Transverse colon (tissue), 4 donors: ENCODE data around the gene KIAA0232. TPM values are rescaled to one million over a fixed set of nuclear protein-coding genes. Genes with fewer than 3 reads are reported as not detected.
A peak's percentile ranks its signal among the peaks of the same experiment; 100 is the strongest.
"Not testable (repeated sequence)": the region's sequence is repeated elsewhere in the genome, so short reads cannot be mapped to it uniquely, and the experiment has no call there.

Experiments used
- DNase-seq: peaks from one replicate; pipeline ENCODE4 v3.0.0-alpha.2; 2019
- H3K27ac ChIP-seq, 4 donors: fragments of 200-600 bp; sonication (generic); 2 replicates each; pipeline ENCODE4 v1.5.1; 2016 to 2018; ENCODE audit warnings: inconsistent platforms in 4 of 4
- H3K27me3 ChIP-seq: fragments of 200-600 bp; sonication (generic); 2 replicates; pipeline ENCODE4 v1.5.1; 2017; ENCODE audit warnings: inconsistent platforms
- H3K36me3 ChIP-seq, 4 donors: fragments of 200-600 bp; sonication (generic); 2 replicates each; pipeline ENCODE4 v1.5.1; 2017 to 2019; ENCODE audit warnings: inconsistent platforms in 4 of 4
- H3K4me1 ChIP-seq, 4 donors: fragments of 200-600 bp; sonication (generic); 2 replicates each; pipeline ENCODE4 v1.5.1; 2017 to 2020; ENCODE audit warnings: inconsistent platforms in 4 of 4
- H3K4me3 ChIP-seq, 4 donors: fragments of 200-600 bp; sonication (generic); 1 replicate in 1 of 4; 2 replicates in 3 of 4; pipeline versions ENCODE4 v1.5.1 to v1.6.1; 2017 to 2019; ENCODE audit warnings: inconsistent platforms in 4 of 4
- H3K9me3 ChIP-seq, 2 donors: fragments of 200-600 bp; sonication (generic); 2 replicates each; pipeline ENCODE4 v1.5.1; 2017 to 2019; ENCODE audit warnings: inconsistent platforms in 2 of 2
- EP300 ChIP-seq: sonication (generic); formaldehyde crosslinking; IDR thresholded peaks from one replicate; pipeline ENCODE4 v1.6.1; 2017; ENCODE audit warnings: antibody characterized with exemption, low read depth
- POLR2A ChIP-seq: fragments of 450-650 bp; IDR thresholded peaks from one replicate; pipeline ENCODE4 v1.6.1; 2016; ENCODE audit warnings: antibody characterized with exemption, mild to moderate bottlenecking, moderate library complexity
- POLR2AphosphoS5 ChIP-seq, 3 donors: sonication (generic); formaldehyde crosslinking; IDR thresholded peaks; one replicate each; pipeline ENCODE4 v1.6.1; 2016; ENCODE audit warnings: antibody characterized with exemption in 3 of 3
- WGBS, 2 donors: methylation state at CpG; one replicate each; pipeline ENCODE4 v1.1.5; 2018; ENCODE audit warnings: low coverage in 1 of 2; 5-methylcytosine and 5-hydroxymethylcytosine counted together
- in situ Hi-C, 4 donors: fragments of 200-750 bp; cut with MboI; loops; one replicate each; pipeline versions ENCODE4 v1.15.0 to v1.15.1; 2017; ENCODE audit warnings: low sequenced_read_pairs in 3 of 4, low pct_ligation_motif_present in 1 of 4, low pct_unique_long_range_greater_than_20kb in 1 of 4
- intact Hi-C: fragments of 100-400 bp; cut with DNase I; formaldehyde crosslinking; loops from one replicate; pipeline ENCODE4 v1.15.1; 2023; ENCODE audit warnings: low total_unique reads
- total RNA-seq, 4 donors: library from RNA; depleted of rRNA; stranded (reverse); fragments of >200 nt; gene quantifications; one replicate each; pipeline ENCODE4 v1.1.0, GENCODE V29; 2016
- TF ChIP-seq, protein P1 (sequence below), 5 experiments: fragments of 200-600 bp in 3 of 5; fragments of 450-650 bp in 2 of 5; sonication (generic) in 3 of 5; IDR thresholded peaks; 1 replicate in 2 of 5; 2 replicates in 3 of 5; pipeline ENCODE4 v1.5.1; 2016 to 2017; ENCODE audit warnings: antibody characterized with exemption in 5 of 5, inconsistent platforms in 3 of 5, mild to moderate bottlenecking in 2 of 5, moderate library complexity in 1 of 5

KIAA0232 gene
- total RNA-seq, 4 donors from 2014 or later: 17.9 to 83.4 (median 43.0) TPM

DNA sequence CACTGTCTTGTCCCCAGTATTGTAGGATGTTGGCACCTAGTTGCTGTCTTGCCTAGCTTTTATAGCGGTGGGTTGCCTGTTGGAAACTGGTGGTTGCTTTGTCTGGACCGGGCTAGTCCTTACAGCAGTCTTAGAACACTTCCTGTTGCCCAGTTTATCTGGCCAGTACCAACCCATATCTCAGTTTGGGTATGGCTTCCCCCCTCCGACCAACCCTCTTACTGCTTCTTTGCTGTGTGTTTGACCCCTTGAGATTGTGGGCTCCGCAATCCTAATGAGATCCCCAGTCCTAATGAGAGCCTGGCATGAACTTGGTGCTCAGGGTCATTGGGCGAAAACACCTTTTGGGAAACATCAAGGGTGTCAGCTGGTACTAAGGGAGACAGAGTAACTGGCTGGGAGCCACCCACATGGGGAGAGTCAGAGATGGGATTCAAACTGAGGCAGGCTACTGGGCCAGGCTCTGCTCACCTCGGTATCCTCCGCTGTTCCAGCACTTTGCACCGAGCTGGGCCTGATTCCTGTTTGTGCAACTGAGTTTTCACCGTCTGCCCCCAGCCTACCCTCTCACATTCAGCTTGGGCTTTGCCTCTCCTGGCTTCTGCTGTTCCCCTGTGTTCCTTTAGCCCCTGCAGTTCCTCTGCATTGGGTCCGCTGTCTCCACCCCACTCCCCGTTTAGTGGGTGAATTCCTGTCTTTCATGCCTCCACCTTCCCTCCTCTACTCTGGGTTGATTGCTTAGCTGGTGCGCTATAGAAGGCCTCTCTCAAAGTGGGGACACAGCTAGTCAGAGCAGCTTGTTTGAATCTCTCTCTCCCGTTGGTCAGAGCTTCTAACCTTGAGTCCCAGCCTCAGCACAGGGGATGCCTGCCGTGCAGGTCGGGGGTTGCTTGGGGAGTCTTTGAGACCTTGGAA lies 128.7 kb downstream of the KIAA0232 start:
- Histone ChIP-seq H3K4me3 (peak overlapping the region in 3 of 4 donors; percentile 85 to 91 (median 88)), H3K27ac (peak overlapping the region; percentile 97 to 99 (median 99)), H3K27me3 (peaks cover 3% of the 10 kb centered on the region), H3K36me3 (no peaks in the 10 kb centered on the region), H3K4me1 (peaks cover 18 to 68% (median 46%) of the 10 kb centered on the region in 4 donors), H3K9me3 (no peaks in the 10 kb centered on the region)
- DNase-seq: no peak
- no peak for TF ChIP-seq POLR2AphosphoS5 (IDR thresholded peaks at IDR 0.05)
- TF ChIP-seq, protein P1, sequence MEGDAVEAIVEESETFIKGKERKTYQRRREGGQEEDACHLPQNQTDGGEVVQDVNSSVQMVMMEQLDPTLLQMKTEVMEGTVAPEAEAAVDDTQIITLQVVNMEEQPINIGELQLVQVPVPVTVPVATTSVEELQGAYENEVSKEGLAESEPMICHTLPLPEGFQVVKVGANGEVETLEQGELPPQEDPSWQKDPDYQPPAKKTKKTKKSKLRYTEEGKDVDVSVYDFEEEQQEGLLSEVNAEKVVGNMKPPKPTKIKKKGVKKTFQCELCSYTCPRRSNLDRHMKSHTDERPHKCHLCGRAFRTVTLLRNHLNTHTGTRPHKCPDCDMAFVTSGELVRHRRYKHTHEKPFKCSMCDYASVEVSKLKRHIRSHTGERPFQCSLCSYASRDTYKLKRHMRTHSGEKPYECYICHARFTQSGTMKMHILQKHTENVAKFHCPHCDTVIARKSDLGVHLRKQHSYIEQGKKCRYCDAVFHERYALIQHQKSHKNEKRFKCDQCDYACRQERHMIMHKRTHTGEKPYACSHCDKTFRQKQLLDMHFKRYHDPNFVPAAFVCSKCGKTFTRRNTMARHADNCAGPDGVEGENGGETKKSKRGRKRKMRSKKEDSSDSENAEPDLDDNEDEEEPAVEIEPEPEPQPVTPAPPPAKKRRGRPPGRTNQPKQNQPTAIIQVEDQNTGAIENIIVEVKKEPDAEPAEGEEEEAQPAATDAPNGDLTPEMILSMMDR (IDR thresholded peaks at IDR 0.05): no peak
- no peak for TF ChIP-seq POLR2A
- TF ChIP-seq EP300: no peak
- intact Hi-C loops (loop anchor here (5.0 kb wide), 1 partner anchor 156 kb away; the partner anchor contains the start of gene GRPEL1), in situ Hi-C loops (no loop called here)
- 75 to 80% methylated on average over 6 to 15 of the region's 15 CpGs for WGBS, 2 donors

DNA sequence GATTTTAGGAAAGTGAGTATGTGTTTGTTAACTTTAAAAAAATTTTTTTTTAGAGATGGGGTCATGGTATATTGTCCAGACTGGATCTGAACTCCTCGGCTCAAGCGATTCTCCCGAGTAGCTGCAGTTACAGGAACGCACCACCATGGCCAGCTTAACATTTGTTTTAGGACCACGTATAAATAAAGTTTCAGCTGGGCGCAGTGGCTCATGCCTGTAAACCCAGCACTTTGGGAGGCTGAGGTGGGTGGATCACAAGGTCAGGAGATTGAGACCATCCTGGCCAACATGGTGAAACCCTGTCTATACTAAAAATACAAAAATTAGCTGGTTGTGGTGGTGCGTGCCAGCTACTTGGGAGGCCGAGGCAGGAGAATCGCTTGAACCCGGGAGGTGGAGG lies 129.4 kb downstream of the KIAA0232 start:
- peaks cover 25 to 75% (median 53%) of the 10 kb centered on the region in 4 donors for H3K4me1 ChIP-seq
- in situ Hi-C loops, H3K27me3 ChIP-seq, DNase-seq, H3K36me3 ChIP-seq, H3K9me3 ChIP-seq: not testable (repeated sequence)
- intact Hi-C loops: loop anchor here (5.0 kb wide), 1 partner anchor 155 kb away; the partner anchor contains the start of gene GRPEL1
- H3K27ac ChIP-seq: peak overlapping the region in 1 of 4 donors; percentile 99
- 82% methylated on average over 10 of the region's 10 CpGs; no CpG with 5 or more reads in 1 of the 2 donors for WGBS, 2 donors
- H3K4me3 ChIP-seq: peak overlapping the region in 1 of 4 donors; percentile 91

DNA sequence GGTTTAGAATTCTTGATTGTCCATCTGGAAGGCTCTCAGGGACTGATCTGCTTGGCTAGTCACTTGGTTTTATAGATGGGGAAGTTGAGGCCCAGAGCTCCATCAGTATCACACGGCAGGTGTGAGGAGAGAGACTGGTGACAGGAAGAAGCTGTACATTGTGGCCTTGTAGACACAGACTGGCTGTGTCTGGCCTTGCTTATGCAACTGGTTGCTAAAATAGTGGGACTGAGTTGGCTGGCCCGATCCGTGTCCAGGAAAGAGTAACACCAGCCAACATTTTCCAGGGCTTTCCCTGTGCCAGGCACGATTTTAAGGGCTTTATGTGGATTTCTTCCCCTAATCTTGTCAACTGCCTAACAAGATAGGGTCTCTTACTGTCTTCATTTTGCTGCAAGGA lies 129.9 kb downstream of the KIAA0232 start:
- TF ChIP-seq, protein P1 (IDR thresholded peaks at IDR 0.05): no peak
- in situ Hi-C loops: no loop called here
- Histone ChIP-seq H3K9me3 (no peaks in the 10 kb centered on the region), H3K4me3 (no peak overlapping the region), H3K36me3 (no peaks in the 10 kb centered on the region), H3K27ac (no peak overlapping the region), H3K4me1 (peaks cover 31 to 79% (median 58%) of the 10 kb centered on the region in 4 donors), H3K27me3 (no peaks in the 10 kb centered on the region)
- intact Hi-C loops: loop anchor here (5.0 kb wide), 1 partner anchor 155 kb away; the partner anchor contains the start of gene GRPEL1
- DNase-seq: no peak
- WGBS, 2 donors: 67 to 90% methylated on average over 2 to 4 of the region's 4 CpGs

DNA sequence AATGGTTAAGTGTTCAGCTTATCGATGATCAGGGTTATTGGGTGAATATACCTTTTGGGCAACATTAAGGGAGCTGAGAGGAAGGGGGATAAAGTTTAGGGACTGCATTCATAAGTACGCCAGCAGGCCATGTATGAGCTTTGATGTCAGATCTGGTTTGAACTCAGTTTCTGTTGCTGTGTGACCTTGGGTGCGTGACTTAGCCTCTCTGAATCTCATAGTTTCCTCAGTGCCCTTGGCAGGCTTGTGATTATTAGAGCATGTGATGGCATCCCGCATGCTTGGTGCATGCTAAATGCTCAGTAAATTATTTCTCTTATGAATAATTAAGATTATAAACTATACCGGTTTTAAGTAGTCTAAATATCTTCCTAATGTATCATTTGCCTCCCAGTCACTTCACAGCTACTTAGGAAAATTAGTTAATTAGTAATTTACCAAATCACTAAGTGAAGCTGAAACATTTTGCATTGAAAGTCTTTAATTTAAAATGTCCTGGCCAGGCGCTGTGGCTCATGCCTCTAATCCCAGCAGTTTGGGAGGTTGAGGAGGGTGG lies 130.9 kb downstream of the KIAA0232 start:
- Histone ChIP-seq H3K9me3 (no peaks in the 10 kb centered on the region), H3K36me3 (no peaks in the 10 kb centered on the region), H3K4me1 (peaks cover 38 to 79% (median 58%) of the 10 kb centered on the region in 4 donors), H3K27me3 (no peaks in the 10 kb centered on the region), H3K4me3 (no peak overlapping the region), H3K27ac (no peak overlapping the region)
- in situ Hi-C loops: no loop called here
- TF ChIP-seq EP300: no peak
- intact Hi-C loops: loop anchor here (5.0 kb wide), 1 partner anchor 154 kb away; the partner anchor contains the start of gene GRPEL1
- WGBS, 2 donors: 89 to 90% methylated on average over 4 to 6 of the region's 6 CpGs
- DNase-seq: no peak

DNA sequence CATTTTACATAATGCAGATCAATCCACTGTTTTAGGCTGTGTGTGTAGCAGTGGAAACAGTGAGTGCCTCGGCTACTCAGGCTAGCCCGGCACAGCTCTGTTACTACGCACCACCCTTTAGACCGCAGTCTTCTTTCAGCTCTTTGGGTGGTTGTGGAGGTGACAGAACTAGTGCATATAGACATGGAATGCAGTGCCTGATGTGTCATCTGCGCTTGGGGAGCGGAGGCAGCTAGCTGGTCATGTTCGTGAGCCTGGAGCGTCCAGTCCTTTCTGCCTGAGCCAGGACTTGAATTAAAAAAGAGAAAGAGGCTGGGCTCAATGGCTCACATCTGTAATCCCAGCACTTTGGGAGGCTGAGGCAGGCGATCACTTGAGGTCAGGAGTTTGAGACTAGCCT lies 131.9 kb downstream of the KIAA0232 start:
- DNase-seq: no peak
- TF ChIP-seq, protein P1 (IDR thresholded peaks at IDR 0.05): no peak
- no peak for TF ChIP-seq POLR2A
- TF ChIP-seq POLR2AphosphoS5 (IDR thresholded peaks at IDR 0.05): no peak
- no peaks in the 10 kb centered on the region for H3K9me3 ChIP-seq
- H3K4me3 ChIP-seq: no peak overlapping the region
- intact Hi-C loops (loop anchor here (5.0 kb wide), 1 partner anchor 153 kb away; the partner anchor contains the start of gene GRPEL1), in situ Hi-C loops (no loop called here)
- H3K36me3 ChIP-seq: no peaks in the 10 kb centered on the region
- 92% methylated on average over 9 of the region's 9 CpGs; no CpG with 5 or more reads in 1 of the 2 donors for WGBS, 2 donors
- H3K27ac ChIP-seq: peak overlapping the region; percentile 85 to 91 (median 86)
- H3K27me3 ChIP-seq: no peaks in the 10 kb centered on the region
- peaks cover 43 to 82% (median 59%) of the 10 kb centered on the region in 4 donors for H3K4me1 ChIP-seq
